Natural killer cell treated with Interleukin-12 subunit alpha and Interleukin-12 subunit beta and Interleukin-15 and Interleukin-18, amount 100 ng/mL, for 72 hours (primary cell): ENCODE data around the gene HBZ. TPM values are rescaled to one million over a fixed set of nuclear protein-coding genes. Genes with fewer than 3 reads are reported as not detected.
"Not testable (repeated sequence)": the region's sequence is repeated elsewhere in the genome, so short reads cannot be mapped to it uniquely, and the experiment has no call there.

ENCODE experiments used
- ATAC-seq, 2 donors: fragments of 150-1000 bp; cut with Tn5 transposase in 1 of 2; sonication (Bioruptor Pico), chemical (Tn5 transposase) in 1 of 2; 2 replicates each; pipeline ENCODE4 v1.10.0; 2021
- DNase-seq: peaks from one replicate; pipeline ENCODE4 v3.0.0; 2022; ENCODE audit warnings: low spot score
- H3K27ac Mint-ChIP-seq, 2 donors: 1 replicate in 1 of 2; 2 replicates in 1 of 2; pipeline ENCODE4 v1.8.0; 2022; ENCODE audit warnings: mixed read lengths in 2 of 2, mild to moderate bottlenecking in 1 of 2, moderate library complexity in 1 of 2
- H3K27me3 Mint-ChIP-seq, 2 donors: 1 replicate in 1 of 2; 2 replicates in 1 of 2; pipeline ENCODE4 v1.8.0; 2022; ENCODE audit warnings: mixed read lengths in 2 of 2
- H3K36me3 Mint-ChIP-seq: one replicate; pipeline ENCODE4 v1.8.0; 2022; ENCODE audit warnings: mixed read lengths
- H3K4me1 Mint-ChIP-seq, 2 donors: 1 replicate in 1 of 2; 2 replicates in 1 of 2; pipeline ENCODE4 v1.8.0; 2022; ENCODE audit warnings: low read depth in 2 of 2, mixed read lengths in 2 of 2, mild to moderate bottlenecking in 1 of 2
- H3K4me3 Mint-ChIP-seq: one replicate; pipeline ENCODE4 v1.8.0; 2022; ENCODE audit warnings: mixed read lengths
- H3K9me3 Mint-ChIP-seq: 2 replicates; pipeline ENCODE4 v1.8.0; 2022; ENCODE audit warnings: mixed read lengths
- total RNA-seq, 2 donors: library from RNA; stranded (reverse); gene quantifications; one replicate each; pipeline ENCODE4 v1.2.3, GENCODE V29; 2022

Gene HBZ
- total RNA-seq, 2 donors from 2014 or later, result not detected

- DNase-seq (no peak), ATAC-seq (no peak)
- Mint-ChIP-seq H3K4me1 (no peaks in the 10 kb centered on the region), H3K36me3 (no peaks in the 10 kb centered on the region), H3K9me3 (no peaks in the 10 kb centered on the region), H3K27me3 (no peaks in the 10 kb centered on the region), H3K4me3 (no peak overlapping the region), H3K27ac (no peak overlapping the region)
Observed at GRCh38 chr16:144797-145252, 7.6 kb upstream of the HBZ start.

- H3K9me3 Mint-ChIP-seq, result no peaks in the 10 kb centered on the region
- DNase-seq (no peak), ATAC-seq (no peak)
- H3K4me1 Mint-ChIP-seq, result no peaks in the 10 kb centered on the region
- H3K36me3 Mint-ChIP-seq, result no peaks in the 10 kb centered on the region
- no peaks in the 10 kb centered on the region for H3K27me3 Mint-ChIP-seq
- no peak overlapping the region for H3K27ac Mint-ChIP-seq
- no peak overlapping the region for H3K4me3 Mint-ChIP-seq
Observed at GRCh38 chr16:146646-147045, 5.8 kb upstream of the HBZ start.

GRCh38 chr16:149024-149660 is 3.3 kb upstream of the HBZ start:
- peak; percentile 5 to 17 for ATAC-seq
- no peaks in the 10 kb centered on the region for H3K27me3 Mint-ChIP-seq
- H3K27ac Mint-ChIP-seq, result no peak overlapping the region
- no peak overlapping the region for H3K4me3 Mint-ChIP-seq
- H3K36me3 Mint-ChIP-seq, result no peaks in the 10 kb centered on the region
- no peak for DNase-seq
- no peaks in the 10 kb centered on the region for H3K9me3 Mint-ChIP-seq
- H3K4me1 Mint-ChIP-seq, result no peaks in the 10 kb centered on the region

- H3K27ac Mint-ChIP-seq, H3K36me3 Mint-ChIP-seq, DNase-seq, H3K27me3 Mint-ChIP-seq, H3K4me3 Mint-ChIP-seq, H3K4me1 Mint-ChIP-seq, ATAC-seq, H3K9me3 Mint-ChIP-seq: not testable (repeated sequence)
Observed at GRCh38 chr16:153129-153521, 681 bp downstream of the HBZ start.

GRCh38 chr16:153550-154216 is 1.2 kb downstream of the HBZ start:
- peaks cover 7 to 14% of the 10 kb centered on the region in 2 donors for H3K27me3 Mint-ChIP-seq
- not testable (repeated sequence) for H3K4me1 Mint-ChIP-seq, H3K9me3 Mint-ChIP-seq, H3K27ac Mint-ChIP-seq, H3K36me3 Mint-ChIP-seq, DNase-seq, H3K4me3 Mint-ChIP-seq
- ATAC-seq, result peak; percentile 66 to 78

- Mint-ChIP-seq H3K9me3 (no peaks in the 10 kb centered on the region), H3K4me3 (peak overlapping the region; percentile 78), H3K27me3 (peaks cover 12 to 20% of the 10 kb centered on the region in 2 donors), H3K36me3 (no peaks in the 10 kb centered on the region), H3K4me1 (peaks cover 4 to 5% of the 10 kb centered on the region in 2 donors), H3K27ac (peak overlapping the region in 1 of 2 donors; percentile 30)
- ATAC-seq, result peak; percentile 53 to 76
- no peak for DNase-seq
Observed at GRCh38 chr16:154217-155030, 2.0 kb downstream of the HBZ start.

- DNase-seq (no peak), ATAC-seq (no peak)
- peaks cover 4 to 5% of the 10 kb centered on the region in 2 donors for H3K4me1 Mint-ChIP-seq
- H3K36me3 Mint-ChIP-seq, result no peaks in the 10 kb centered on the region
- peaks cover 15 to 21% of the 10 kb centered on the region in 2 donors for H3K27me3 Mint-ChIP-seq
- no peaks in the 10 kb centered on the region for H3K9me3 Mint-ChIP-seq
- H3K27ac Mint-ChIP-seq, result peak overlapping the region in 1 of 2 donors; percentile 30
- H3K4me3 Mint-ChIP-seq, result peak overlapping the region; percentile 78
Observed at GRCh38 chr16:155031-155398, 2.6 kb downstream of the HBZ start.

GRCh38 chr16:159136-159849 is 6.8 kb downstream of the HBZ start:
- H3K4me3 Mint-ChIP-seq, result no peak overlapping the region
- H3K27ac Mint-ChIP-seq, result no peak overlapping the region
- H3K4me1 Mint-ChIP-seq, result peaks cover 4 to 5% of the 10 kb centered on the region in 2 donors
- no peaks in the 10 kb centered on the region for H3K9me3 Mint-ChIP-seq
- peaks cover 20 to 21% of the 10 kb centered on the region in 2 donors for H3K27me3 Mint-ChIP-seq
- DNase-seq, result no peak
- no peak for ATAC-seq
- H3K36me3 Mint-ChIP-seq, result no peaks in the 10 kb centered on the region

GRCh38 chr16:160242-160641 is 7.8 kb downstream of the HBZ start:
- not testable (repeated sequence) for ATAC-seq, H3K27ac Mint-ChIP-seq, DNase-seq, H3K36me3 Mint-ChIP-seq, H3K9me3 Mint-ChIP-seq, H3K4me3 Mint-ChIP-seq, H3K4me1 Mint-ChIP-seq
- peaks cover 15% of the 10 kb centered on the region in 2 donors for H3K27me3 Mint-ChIP-seq

GRCh38 chr16:160691-161190 is 8.3 kb downstream of the HBZ start:
- DNase-seq (no peak), ATAC-seq (no peak)
- Mint-ChIP-seq H3K4me3 (no peak overlapping the region), H3K4me1 (no peaks in the 10 kb centered on the region), H3K27me3 (peaks cover 15% of the 10 kb centered on the region in 2 donors), H3K9me3 (no peaks in the 10 kb centered on the region), H3K36me3 (no peaks in the 10 kb centered on the region), H3K27ac (no peak overlapping the region)

- peaks cover 15 to 19% of the 10 kb centered on the region in 2 donors for H3K27me3 Mint-ChIP-seq
- DNase-seq, result no peak
- H3K9me3 Mint-ChIP-seq, result no peaks in the 10 kb centered on the region
- no peak overlapping the region for H3K4me3 Mint-ChIP-seq
- no peak for ATAC-seq
- H3K27ac Mint-ChIP-seq, result no peak overlapping the region
- no peaks in the 10 kb centered on the region for H3K36me3 Mint-ChIP-seq
- peaks cover 0 to 2% of the 10 kb centered on the region in 2 donors for H3K4me1 Mint-ChIP-seq
Observed at GRCh38 chr16:162271-162991, 10.0 kb downstream of the HBZ start.

GRCh38 chr16:163139-163538 is 10.7 kb downstream of the HBZ start:
- H3K27ac Mint-ChIP-seq, H3K4me1 Mint-ChIP-seq, DNase-seq, H3K9me3 Mint-ChIP-seq, ATAC-seq, H3K36me3 Mint-ChIP-seq, H3K4me3 Mint-ChIP-seq: not testable (repeated sequence)
- H3K27me3 Mint-ChIP-seq, result peaks cover 12 to 19% of the 10 kb centered on the region in 2 donors

GRCh38 chr16:163696-164095 is 11.3 kb downstream of the HBZ start:
- not testable (repeated sequence) for H3K36me3 Mint-ChIP-seq, ATAC-seq, H3K4me1 Mint-ChIP-seq, H3K27ac Mint-ChIP-seq, H3K4me3 Mint-ChIP-seq, H3K9me3 Mint-ChIP-seq, DNase-seq
- H3K27me3 Mint-ChIP-seq, result peaks cover 10 to 18% of the 10 kb centered on the region in 2 donors
